CD14-positive monocyte (primary cell): Measurements from ENCODE around the gene DYNLT2. TPM values are rescaled to one million over a fixed set of nuclear protein-coding genes. Genes with fewer than 3 reads are reported as not detected.

Source experiments
- DNase-seq, 3 donors: peaks; one replicate each; pipeline ENCODE4 v3.0.0-alpha.2; 2011 to 2022
- H2AFZ ChIP-seq: 2 replicates; pipeline ENCODE4 v1.6.0; 2012; ENCODE audit warnings: mild to moderate bottlenecking, low read depth, low read length, inconsistent platforms; ENCODE audit not compliant: insufficient read depth, poor library complexity, severe bottlenecking
- H3K27ac ChIP-seq, 2 donors: 1 replicate in 1 of 2; 2 replicates in 1 of 2; pipeline ENCODE4 v1.5.1; 2012 to 2013; ENCODE audit warnings: low read length in 2 of 2, control low read depth in 1 of 2, inconsistent platforms in 1 of 2, low read depth in 1 of 2, mild to moderate bottlenecking in 1 of 2
- H3K27me3 ChIP-seq, 2 donors: one replicate each; pipeline versions ENCODE4 v1.6.0 to v1.6.1; 2011 to 2013; ENCODE audit warnings: low read length in 2 of 2; ENCODE audit not compliant: control insufficient read depth in 2 of 2, insufficient read depth in 2 of 2
- H3K36me3 ChIP-seq, 2 donors: replicated peaks in 1 of 2; 1 replicate in 1 of 2; 2 replicates in 1 of 2; pipeline versions ENCODE4 v1.5.1 to v1.6.1; 2012 to 2013; ENCODE audit warnings: low read length in 2 of 2, control low read depth in 1 of 2, inconsistent platforms in 1 of 2, mild to moderate bottlenecking in 1 of 2; ENCODE audit not compliant: insufficient read depth in 2 of 2, control insufficient read depth in 1 of 2
- H3K4me1 ChIP-seq, 2 donors: 1 replicate in 1 of 2; 2 replicates in 1 of 2; pipeline versions ENCODE4 v1.5.1 to v1.6.1; 2012 to 2013; ENCODE audit warnings: low read length in 2 of 2, control low read depth in 1 of 2, inconsistent platforms in 1 of 2, mild to moderate bottlenecking in 1 of 2, moderate library complexity in 1 of 2; ENCODE audit not compliant: insufficient read depth in 2 of 2, control insufficient read depth in 1 of 2
- H3K4me2 ChIP-seq: replicated peaks from 2 replicates; pipeline ENCODE3; 2012; ENCODE audit warnings: low read length, moderate library complexity, mild to moderate bottlenecking; ENCODE audit not compliant: poor library complexity, severe bottlenecking; ENCODE audit errors: extremely low read depth
- H3K4me3 ChIP-seq, 3 experiments: fragments of 200-600 bp in 1 of 3; sonication (generic) in 1 of 3; replicated peaks in 1 of 3; 1 replicate in 2 of 3; 2 replicates in 1 of 3; pipeline ENCODE4 v1.5.1; 2011 to 2013; ENCODE audit warnings: low read length in 3 of 3, mild to moderate bottlenecking in 3 of 3, control low read depth in 2 of 3, low read depth in 2 of 3, inconsistent platforms in 1 of 3, moderate library complexity in 1 of 3
- H3K79me2 ChIP-seq: 2 replicates; pipeline ENCODE4 v1.6.0; 2012; ENCODE audit warnings: mild to moderate bottlenecking, control low read depth, inconsistent platforms, low read length, moderate library complexity; ENCODE audit not compliant: insufficient read depth
- H3K9ac ChIP-seq: 2 replicates; pipeline ENCODE4 v1.6.0; 2017; ENCODE audit warnings: low read length, mild to moderate bottlenecking; ENCODE audit not compliant: insufficient read depth, poor library complexity, severe bottlenecking
- H3K9me3 ChIP-seq, 2 donors: replicated peaks in 1 of 2; 1 replicate in 1 of 2; 2 replicates in 1 of 2; pipeline versions ENCODE4 v1.5.1 to v1.6.1; 2012 to 2013; ENCODE audit warnings: low read length in 2 of 2, control low read depth in 1 of 2; ENCODE audit not compliant: control insufficient read depth in 1 of 2, insufficient read depth in 1 of 2
- H4K20me1 ChIP-seq: 2 replicates; pipeline ENCODE4 v1.6.0; 2012; ENCODE audit warnings: mild to moderate bottlenecking, low read length, control low read depth, moderate library complexity; ENCODE audit not compliant: insufficient read depth
- H3K27ac Mint-ChIP-seq, 7 donors: one replicate each; pipeline ENCODE4 v1.8.0; 2020; ENCODE audit warnings: mild to moderate bottlenecking in 7 of 7, mixed read lengths in 7 of 7, moderate library complexity in 6 of 7, inconsistent platforms in 2 of 7
- H3K27me3 Mint-ChIP-seq, 3 donors: one replicate each; pipeline ENCODE4 v1.8.0; 2021 to 2022; ENCODE audit warnings: low read depth in 3 of 3, mild to moderate bottlenecking in 3 of 3, mixed read lengths in 3 of 3, moderate library complexity in 3 of 3, inconsistent platforms in 1 of 3
- H3K36me3 Mint-ChIP-seq, 2 donors: one replicate each; pipeline ENCODE4 v1.8.0; 2020; ENCODE audit warnings: mixed read lengths in 2 of 2, inconsistent platforms in 1 of 2, mild to moderate bottlenecking in 1 of 2
- H3K4me1 Mint-ChIP-seq: one replicate; pipeline ENCODE4 v1.8.0; 2020; ENCODE audit warnings: mild to moderate bottlenecking, mixed read lengths
- H3K4me3 Mint-ChIP-seq, 2 donors: one replicate each; pipeline ENCODE4 v1.8.0; 2020; ENCODE audit warnings: mild to moderate bottlenecking in 2 of 2, mixed read lengths in 2 of 2, moderate library complexity in 1 of 2
- H3K9me3 Mint-ChIP-seq, 7 donors: one replicate each; pipeline ENCODE4 v1.8.0; 2020 to 2022; ENCODE audit warnings: mixed read lengths in 7 of 7, mild to moderate bottlenecking in 6 of 7, moderate library complexity in 6 of 7, inconsistent platforms in 2 of 7
- CTCF ChIP-seq: fragments of 200-600 bp; IDR thresholded peaks from one replicate; pipeline ENCODE4 v1.8.0; 2022; ENCODE audit warnings: antibody characterized with exemption, mild to moderate bottlenecking
- WGBS: methylation state at CpG from one replicate; pipeline ENCODE4 v1.1.5; 2013; ENCODE audit warnings: missing lambda C conversion rate; ENCODE audit not compliant: insufficient coverage; 5-methylcytosine and 5-hydroxymethylcytosine counted together
- intact Hi-C, 2 donors: fragments of 100-400 bp; cut with micrococcal nuclease; formaldehyde crosslinking; loops; one replicate each; pipeline versions ENCODE4 v1.15.0 to v1.15.1; 2023
- polyA plus RNA-seq, 3 donors: library from polyadenylated mRNA; depleted of rRNA in 1 of 3; unstranded in 2 of 3; stranded (reverse) in 1 of 3; fragments of 300-500 nt in 2 of 3; fragments of >200 nt in 1 of 3; fragmentation: Illumina TruSeq in 2 of 3; gene quantifications; 1 replicate in 2 of 3; 2 replicates in 1 of 3; pipeline ENCODE4 v1.2.3, GENCODE V29; 2012 to 2021

The DYNLT2 gene
- polyA plus RNA-seq, 3 donors: 0.19 to 1.5 (median 0.86) TPM

GRCh38 chr6:169725125-169726048 is 26.0 kb downstream of the DYNLT2 start:
- no peaks in the 10 kb centered on the region for H3K36me3 ChIP-seq
- peak overlapping the region; percentile 23 to 80 for H3K27ac ChIP-seq
- peak overlapping the region; percentile 87 to 90 for H3K4me3 Mint-ChIP-seq
- H3K4me2 ChIP-seq: peak overlapping the region; percentile 85
- peak overlapping the region; percentile 43 to 78 (median 51) for H3K4me3 ChIP-seq
- peaks cover 0 to 12% (median 5%) of the 10 kb centered on the region in 3 donors for H3K27me3 Mint-ChIP-seq
- TF ChIP-seq CTCF: no peak
- peaks cover 0 to 8% of the 10 kb centered on the region in 2 donors for H3K27me3 ChIP-seq
- peak; percentile 72 to 82 (median 74) for DNase-seq
- intact Hi-C loops: no loop called here
- no peaks in the 10 kb centered on the region for H3K9me3 ChIP-seq
- WGBS: 18% methylated on average over 20 of the region's 29 CpGs
- H3K4me1 ChIP-seq: peaks cover 23 to 37% of the 10 kb centered on the region in 2 donors
- peaks cover 5 to 11% of the 10 kb centered on the region in 2 donors for H3K36me3 Mint-ChIP-seq
- peaks cover 7% of the 10 kb centered on the region for H4K20me1 ChIP-seq
- H3K79me2 ChIP-seq: peaks cover 21% of the 10 kb centered on the region
- peaks cover 27% of the 10 kb centered on the region for H3K4me1 Mint-ChIP-seq
- H3K9ac ChIP-seq: peak overlapping the region; percentile 80
- H2AFZ ChIP-seq: peak overlapping the region; percentile 71
- peaks cover 0 to 2% (median 0%) of the 10 kb centered on the region in 7 donors for H3K9me3 Mint-ChIP-seq
- H3K27ac Mint-ChIP-seq: peak overlapping the region in 6 of 7 donors; percentile 77 to 94 (median 88)

GRCh38 chr6:169724494-169725124 is 26.8 kb downstream of the DYNLT2 start, which contains the start of gene PHF10:
Gene PHF10 (minus strand): TSS chr6:169724500. CDS start chr6:169723931, 569 bp downstream.
- H4K20me1 ChIP-seq: peaks cover 7% of the 10 kb centered on the region
- WGBS: under 1% methylated on average over 60 of the region's 89 CpGs
- H3K36me3 ChIP-seq: no peaks in the 10 kb centered on the region
- peaks cover 0 to 8% of the 10 kb centered on the region in 2 donors for H3K27me3 ChIP-seq
- H3K4me1 ChIP-seq: peaks cover 27 to 42% of the 10 kb centered on the region in 2 donors
- peak within 1 kb of the TSS; percentile 95 for H3K4me2 ChIP-seq
- DNase-seq: peak in 1 of 3 donors; percentile 22
- Mint-ChIP-seq H3K9me3 (peaks cover 0 to 2% (median 0%) of the 10 kb centered on the region in 7 donors), H3K4me1 (peaks cover 33% of the 10 kb centered on the region), H3K4me3 (peak within 1 kb of the TSS; percentile 95), H3K27ac (peak within 1 kb of the TSS; percentile 14 to 95 (median 87)), H3K27me3 (peaks cover 0 to 12% (median 5%) of the 10 kb centered on the region in 3 donors), H3K36me3 (peaks cover 5 to 11% of the 10 kb centered on the region in 2 donors)
- intact Hi-C loops: no loop called here
- H3K27ac ChIP-seq: peak within 1 kb of the TSS; percentile 29 to 80
- H3K79me2 ChIP-seq: peaks cover 28% of the 10 kb centered on the region
- peak within 1 kb of the TSS; percentile 68 to 85 (median 81) for H3K4me3 ChIP-seq
- peak within 1 kb of the TSS; percentile 72 for H2AFZ ChIP-seq
- no peak for TF ChIP-seq CTCF
- peak within 1 kb of the TSS; percentile 82 for H3K9ac ChIP-seq
- no peaks in the 10 kb centered on the region for H3K9me3 ChIP-seq
